ENCODE results near the gene KMT2E. TPM values are rescaled to one million over a fixed set of nuclear protein-coding genes. Genes with fewer than 3 reads are reported as not detected.
A peak's percentile ranks its signal among the peaks of the same experiment; 100 is the strongest.
"Not testable (repeated sequence)": the region's sequence is repeated elsewhere in the genome, so short reads cannot be mapped to it uniquely, and the experiment has no call there.

The KMT2E gene, protein sequence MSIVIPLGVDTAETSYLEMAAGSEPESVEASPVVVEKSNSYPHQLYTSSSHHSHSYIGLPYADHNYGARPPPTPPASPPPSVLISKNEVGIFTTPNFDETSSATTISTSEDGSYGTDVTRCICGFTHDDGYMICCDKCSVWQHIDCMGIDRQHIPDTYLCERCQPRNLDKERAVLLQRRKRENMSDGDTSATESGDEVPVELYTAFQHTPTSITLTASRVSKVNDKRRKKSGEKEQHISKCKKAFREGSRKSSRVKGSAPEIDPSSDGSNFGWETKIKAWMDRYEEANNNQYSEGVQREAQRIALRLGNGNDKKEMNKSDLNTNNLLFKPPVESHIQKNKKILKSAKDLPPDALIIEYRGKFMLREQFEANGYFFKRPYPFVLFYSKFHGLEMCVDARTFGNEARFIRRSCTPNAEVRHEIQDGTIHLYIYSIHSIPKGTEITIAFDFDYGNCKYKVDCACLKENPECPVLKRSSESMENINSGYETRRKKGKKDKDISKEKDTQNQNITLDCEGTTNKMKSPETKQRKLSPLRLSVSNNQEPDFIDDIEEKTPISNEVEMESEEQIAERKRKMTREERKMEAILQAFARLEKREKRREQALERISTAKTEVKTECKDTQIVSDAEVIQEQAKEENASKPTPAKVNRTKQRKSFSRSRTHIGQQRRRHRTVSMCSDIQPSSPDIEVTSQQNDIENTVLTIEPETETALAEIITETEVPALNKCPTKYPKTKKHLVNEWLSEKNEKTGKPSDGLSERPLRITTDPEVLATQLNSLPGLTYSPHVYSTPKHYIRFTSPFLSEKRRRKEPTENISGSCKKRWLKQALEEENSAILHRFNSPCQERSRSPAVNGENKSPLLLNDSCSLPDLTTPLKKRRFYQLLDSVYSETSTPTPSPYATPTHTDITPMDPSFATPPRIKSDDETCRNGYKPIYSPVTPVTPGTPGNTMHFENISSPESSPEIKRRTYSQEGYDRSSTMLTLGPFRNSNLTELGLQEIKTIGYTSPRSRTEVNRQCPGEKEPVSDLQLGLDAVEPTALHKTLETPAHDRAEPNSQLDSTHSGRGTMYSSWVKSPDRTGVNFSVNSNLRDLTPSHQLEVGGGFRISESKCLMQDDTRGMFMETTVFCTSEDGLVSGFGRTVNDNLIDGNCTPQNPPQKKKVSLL (N-terminal part only)
- polyA plus RNA-seq (ENCODE audit: insufficient read length in 4 of 4): 10 to 100 TPM; 59.8 to 79.9 (median 74.3) TPM

DNA sequence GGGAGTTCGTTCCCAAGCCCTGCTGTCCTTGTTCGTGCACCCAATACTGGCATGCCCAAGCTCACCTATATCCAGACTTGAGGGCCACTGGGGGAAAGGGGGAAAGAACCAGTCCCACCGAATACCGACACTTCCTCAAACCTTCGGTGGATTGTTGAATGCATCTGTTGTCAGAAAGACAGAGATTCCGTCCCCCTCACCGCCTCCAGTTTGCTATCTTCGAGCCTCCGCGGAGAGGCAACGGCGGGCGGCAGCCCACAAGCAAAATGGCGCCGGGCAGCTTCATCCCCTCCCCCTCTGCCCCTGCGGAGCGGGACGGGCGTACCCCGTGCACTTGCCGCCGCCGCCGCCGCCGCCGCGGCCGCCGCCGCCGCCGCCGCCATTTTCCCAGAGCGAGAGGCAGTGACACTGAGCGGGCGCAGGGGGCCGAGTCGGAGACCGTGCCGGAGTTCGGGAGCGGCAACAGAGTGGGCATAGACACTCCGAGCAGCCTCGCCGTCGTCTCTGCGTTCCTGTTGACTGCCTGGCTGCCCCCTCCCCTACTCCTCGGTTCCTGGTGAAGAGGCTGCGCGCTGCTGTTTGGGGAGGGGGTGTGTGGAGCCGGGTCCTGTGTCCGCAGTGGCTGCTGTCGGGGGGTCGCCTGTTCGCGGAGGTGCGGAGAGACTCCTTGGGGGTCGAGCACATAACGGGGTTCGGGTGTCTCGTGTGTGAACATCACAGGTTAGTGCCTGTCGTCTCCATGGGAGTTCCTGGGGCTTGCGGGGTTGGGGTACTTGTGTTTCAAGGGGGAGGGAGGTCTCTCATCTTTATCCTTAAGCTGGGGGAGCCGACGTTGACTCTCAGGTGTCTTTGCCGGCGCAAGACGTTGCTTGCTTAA is at the start of gene KMT2E:
Gene KMT2E (plus strand): TSS at position 390 of the 877 bp plus-strand sequence. CDS start 26,748 bp downstream, outside the sequence.
- DNase-seq (ENCODE audit: low read depth in 4 of 4, low spot score in 2 of 4): peak in 3 of 4 donors; percentile 73 to 81 (median 80)

GRCh38 chr7:104964626-104965236 is 49.3 kb upstream of the KMT2E start:
- DNase-seq (ENCODE audit: low read depth in 4 of 4, low spot score in 2 of 4): no peak

DNA sequence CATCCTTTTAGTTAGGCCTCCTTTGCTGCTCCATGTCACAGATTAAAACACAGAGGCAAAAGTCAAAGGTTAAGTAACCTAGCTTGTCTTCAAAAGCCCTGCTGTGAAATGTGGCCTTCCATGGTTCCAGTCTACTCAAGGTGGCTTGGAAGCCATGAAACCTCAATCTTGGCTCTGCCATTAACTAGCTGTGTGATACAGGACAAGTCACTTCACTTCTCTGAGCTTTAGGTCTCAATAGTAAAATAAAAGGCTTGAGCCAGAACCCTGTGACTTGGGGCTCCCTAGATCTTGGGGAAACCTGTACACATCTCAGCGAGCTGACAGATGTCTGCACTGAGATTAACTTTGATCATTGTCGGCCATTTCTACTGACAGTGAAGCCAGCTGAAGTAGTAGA is 48.0 kb upstream of the KMT2E start:
- no peak for DNase-seq (ENCODE audit: low read depth in 4 of 4, low spot score in 2 of 4)

DNA sequence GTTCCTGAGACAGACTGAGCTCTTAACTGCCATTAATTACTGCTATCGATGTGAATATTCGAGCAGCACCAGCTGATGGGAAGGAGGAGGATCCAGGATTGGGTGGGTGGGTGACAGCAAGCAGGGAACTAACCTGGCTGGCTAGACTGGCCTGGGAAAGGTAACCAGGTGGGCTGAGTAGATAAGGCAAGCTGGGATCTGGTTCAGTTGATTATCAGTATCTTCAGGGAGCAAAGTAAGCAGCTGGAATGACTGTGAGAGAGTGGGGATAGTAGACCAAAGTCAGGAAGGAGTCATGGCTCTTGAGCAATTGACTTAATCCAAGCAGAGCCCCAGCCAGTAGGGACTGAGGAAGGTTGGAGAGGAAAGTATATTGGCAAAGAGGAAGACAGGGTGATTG is 46.9 kb upstream of the KMT2E start:
- no peak for DNase-seq (ENCODE audit: low read depth in 4 of 4, low spot score in 2 of 4)

GRCh38 chr7:104967595-104967994 is 46.4 kb upstream of the KMT2E start:
- no peak for DNase-seq (ENCODE audit: low read depth in 4 of 4, low spot score in 2 of 4)

DNA sequence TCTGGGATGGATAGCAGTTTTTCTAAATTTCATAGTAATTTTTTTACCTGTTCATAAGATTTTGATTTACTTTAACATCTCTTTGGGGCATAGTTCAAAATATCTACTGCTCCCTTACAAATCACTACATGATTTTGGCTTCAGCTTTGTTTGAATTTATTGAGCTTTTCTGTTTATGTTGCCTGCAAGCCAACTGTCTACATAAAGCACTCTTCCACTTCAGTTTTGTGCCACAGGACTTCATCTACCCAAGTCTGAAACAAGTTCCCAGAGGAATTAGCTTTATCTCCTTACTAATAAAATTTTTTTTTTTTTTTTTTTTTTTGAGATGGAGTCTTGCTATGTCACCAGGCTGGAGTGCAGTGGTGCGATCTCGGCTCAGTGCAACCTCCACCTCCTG is 45.4 kb upstream of the KMT2E start:
- no peak for DNase-seq (ENCODE audit: low read depth in 4 of 4, low spot score in 2 of 4)

- no peak for DNase-seq (ENCODE audit: low read depth in 4 of 4, low spot score in 2 of 4)
Observed at GRCh38 chr7:104969183-104969582, 44.8 kb upstream of the KMT2E start.

DNA sequence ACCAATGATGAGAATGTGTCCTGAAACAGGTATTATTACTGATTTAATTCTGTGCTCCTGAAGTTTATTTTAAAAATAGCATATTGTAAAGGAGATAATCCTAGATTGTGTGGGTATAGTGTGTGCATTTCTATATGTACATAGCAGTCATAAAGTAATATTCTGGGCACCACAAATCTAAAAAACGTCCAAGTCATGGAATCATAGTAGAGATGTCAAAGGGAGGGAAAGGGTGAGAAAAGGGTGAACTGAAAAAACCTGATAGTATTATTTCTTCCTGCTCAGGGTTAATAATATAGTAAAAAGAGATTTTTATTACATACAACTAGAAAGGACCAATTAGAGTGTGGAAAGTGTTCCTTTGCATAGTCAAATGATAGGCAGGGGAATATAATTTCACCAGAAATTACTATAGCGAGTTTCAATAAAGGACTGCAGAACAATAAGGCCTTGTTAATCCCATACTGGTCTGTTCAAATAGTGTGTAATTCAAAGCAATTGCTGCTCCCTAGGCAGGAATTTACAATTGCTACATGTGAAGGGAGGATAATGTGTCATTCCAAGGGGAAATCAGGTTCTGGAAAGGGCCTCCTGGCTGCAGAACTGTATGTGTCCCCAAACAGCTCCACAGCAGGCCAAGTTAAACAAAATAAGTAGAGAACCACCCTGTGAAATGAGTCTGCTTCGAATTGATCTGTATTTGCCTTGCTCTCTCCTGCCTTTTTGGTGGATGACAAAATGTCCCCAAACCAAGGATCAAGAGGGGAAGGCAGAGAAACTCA is 42.5 kb upstream of the KMT2E start:
- no peak for DNase-seq (ENCODE audit: low read depth in 4 of 4, low spot score in 2 of 4)

GRCh38 chr7:104972500-104972899 is 41.5 kb upstream of the KMT2E start:
- DNase-seq (ENCODE audit: low read depth in 4 of 4, low spot score in 2 of 4): no peak

GRCh38 chr7:104973227-104973626 is 40.8 kb upstream of the KMT2E start:
- DNase-seq (ENCODE audit: low read depth in 4 of 4, low spot score in 2 of 4): no peak

GRCh38 chr7:104973909-104974415 is 40.0 kb upstream of the KMT2E start:
- DNase-seq (ENCODE audit: low read depth in 4 of 4, low spot score in 2 of 4): no peak

DNA sequence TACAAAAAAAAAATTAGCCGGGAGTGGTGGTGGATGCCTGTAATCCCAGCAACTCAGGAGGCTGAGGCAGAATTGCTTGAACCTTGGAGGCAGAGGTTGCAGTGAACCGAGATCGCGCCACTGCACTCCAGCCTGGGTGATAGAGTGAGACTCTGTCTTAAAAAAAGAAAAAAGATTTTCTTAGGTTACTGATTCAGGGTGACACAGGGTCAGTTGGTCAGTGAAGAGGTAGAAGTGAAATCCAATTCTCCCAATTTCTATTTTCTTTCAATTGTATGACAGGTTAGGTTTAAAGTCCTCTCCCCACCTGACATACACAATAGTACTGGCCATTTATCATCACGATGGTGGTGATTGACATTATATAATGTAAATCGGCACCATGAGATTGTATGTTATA is 38.5 kb upstream of the KMT2E start:
- not testable (repeated sequence) for DNase-seq (ENCODE audit: low read depth in 4 of 4, low spot score in 2 of 4)

DNA sequence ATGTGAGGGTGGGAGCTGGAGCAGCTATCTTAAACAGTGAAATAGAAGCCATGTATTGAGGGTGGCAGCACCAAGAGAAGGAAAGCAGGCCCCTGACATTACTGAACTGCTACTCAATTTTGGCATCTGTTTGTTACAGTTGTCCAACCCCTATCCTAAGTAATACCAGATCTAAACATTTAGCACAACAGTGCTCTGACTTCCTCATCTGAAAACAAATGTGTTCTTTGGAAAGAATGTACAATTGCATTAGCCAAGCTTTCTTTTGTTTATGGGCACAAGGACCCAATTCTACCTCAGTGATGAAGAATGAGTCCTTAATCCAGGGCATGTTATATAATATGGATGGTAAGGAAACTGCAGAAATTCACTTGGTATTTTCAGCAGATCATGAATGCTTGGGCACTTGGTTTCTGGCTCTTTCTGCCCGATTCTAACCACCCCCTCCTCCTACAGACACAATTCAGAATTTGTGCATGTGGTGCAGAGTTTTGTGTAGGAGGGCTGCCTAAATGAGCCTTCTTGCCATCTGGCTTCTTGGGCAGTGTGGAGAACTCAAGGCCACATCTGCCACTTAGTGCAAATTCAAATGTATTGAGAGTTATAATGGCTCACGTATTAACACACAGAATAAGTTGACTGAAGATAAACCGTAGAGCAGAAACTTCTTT is 36.9 kb upstream of the KMT2E start:
- no peak for DNase-seq (ENCODE audit: low read depth in 4 of 4, low spot score in 2 of 4)

GRCh38 chr7:104978460-104978859 is 35.5 kb upstream of the KMT2E start:
- no peak for DNase-seq (ENCODE audit: low read depth in 4 of 4, low spot score in 2 of 4)

DNA sequence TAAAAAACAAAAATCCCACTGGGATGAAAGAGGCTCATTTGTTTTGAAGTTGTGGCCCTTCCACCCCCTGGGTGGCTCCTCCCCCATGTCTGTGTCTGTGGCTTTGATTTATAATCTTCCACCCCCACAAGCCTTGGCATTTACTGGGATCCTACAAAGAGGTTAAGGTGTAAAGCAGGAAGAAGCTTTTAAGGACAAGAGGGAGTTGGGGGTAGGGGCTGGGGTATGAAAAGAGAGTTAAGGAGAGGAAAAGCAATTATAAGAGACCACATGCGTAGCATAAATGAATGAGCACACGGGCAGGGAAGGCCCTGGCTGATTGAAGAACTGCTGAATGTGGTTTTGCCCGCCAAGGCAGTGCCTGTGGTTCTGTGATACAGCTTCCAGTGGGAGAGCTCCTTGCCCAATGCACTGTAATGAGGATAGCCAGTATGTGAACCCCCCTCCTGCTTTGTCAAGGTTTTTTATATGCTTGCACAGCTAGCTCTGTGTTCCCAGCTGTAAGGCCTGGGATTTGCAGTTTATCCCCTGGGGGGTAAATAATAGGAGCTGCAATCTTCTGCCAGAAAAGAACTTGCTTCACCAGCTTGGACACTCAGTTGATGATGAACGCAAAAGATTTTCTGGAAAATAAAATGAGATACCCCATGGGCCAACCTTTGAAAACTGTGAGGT is 34.7 kb upstream of the KMT2E start:
- no peak for DNase-seq (ENCODE audit: low read depth in 4 of 4, low spot score in 2 of 4)

DNA sequence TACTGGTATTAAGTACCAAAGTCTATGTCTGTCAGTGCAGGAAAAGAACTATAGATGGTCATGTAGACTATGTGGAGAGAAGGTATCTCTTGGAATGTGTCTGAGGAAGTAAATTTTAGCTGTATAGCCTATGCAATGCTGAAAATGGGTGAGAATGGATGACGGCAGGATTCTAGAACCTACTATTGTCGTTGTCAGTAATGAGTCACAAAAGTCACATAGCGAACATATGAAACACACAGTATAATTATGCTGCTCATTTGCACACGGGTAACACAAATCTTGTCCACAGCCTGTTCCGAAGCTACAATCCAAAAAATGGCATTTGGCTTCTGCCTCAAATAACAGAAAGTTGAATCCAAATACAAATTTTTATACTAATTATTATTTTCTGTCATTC is 33.6 kb upstream of the KMT2E start:
- no peak for DNase-seq (ENCODE audit: low read depth in 4 of 4, low spot score in 2 of 4)

DNA sequence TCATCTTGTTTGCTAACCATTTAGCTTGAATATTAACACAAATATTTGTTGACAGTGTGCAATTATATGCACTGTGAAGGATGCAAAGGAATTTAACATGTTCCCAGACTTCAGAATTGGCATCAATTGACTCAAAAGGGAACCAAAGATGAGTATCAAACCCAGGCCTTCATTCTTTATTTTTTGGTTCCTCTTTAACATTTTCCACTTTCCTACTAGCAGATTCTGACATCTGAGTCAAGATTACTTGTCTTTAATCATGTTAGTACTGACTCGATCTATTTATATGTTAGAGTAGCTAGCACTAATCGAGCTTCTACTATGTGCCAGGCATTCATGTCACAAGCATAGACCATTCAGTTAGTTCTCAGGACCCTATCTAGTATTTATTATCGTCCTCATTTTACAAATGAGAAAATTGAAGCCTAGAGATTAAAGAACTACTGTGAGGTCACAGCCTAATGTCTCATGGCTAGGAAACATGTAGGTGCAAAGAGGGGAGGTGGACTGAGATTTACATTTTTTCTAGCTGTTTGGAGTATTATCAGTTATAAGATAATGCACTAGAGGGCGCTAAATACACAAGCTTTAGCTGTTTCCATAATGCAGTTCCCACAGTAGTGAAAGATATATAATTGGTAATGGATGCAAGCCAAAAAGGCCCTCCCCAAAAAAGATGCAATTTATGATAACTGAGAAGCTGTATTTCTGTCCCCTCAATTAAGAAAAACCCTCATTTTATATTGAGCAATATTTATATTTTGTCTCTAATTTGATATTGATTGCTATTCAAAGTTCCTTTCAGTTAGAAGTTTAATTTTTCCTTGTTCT is 32.9 kb upstream of the KMT2E start:
- DNase-seq (ENCODE audit: low read depth in 4 of 4, low spot score in 2 of 4): no peak

All from left renal cortex interstitium (tissue), 4 donors.